ENCODE data around the gene AATK. TPM values are rescaled to one million over a fixed set of nuclear protein-coding genes. Genes with fewer than 3 reads are reported as not detected.

Gene AATK
- total and polyA plus RNA-seq, 2 of the 4 experiments (the other 2 are of a cell fraction): under 0.01 to 0.21 TPM

DNA sequence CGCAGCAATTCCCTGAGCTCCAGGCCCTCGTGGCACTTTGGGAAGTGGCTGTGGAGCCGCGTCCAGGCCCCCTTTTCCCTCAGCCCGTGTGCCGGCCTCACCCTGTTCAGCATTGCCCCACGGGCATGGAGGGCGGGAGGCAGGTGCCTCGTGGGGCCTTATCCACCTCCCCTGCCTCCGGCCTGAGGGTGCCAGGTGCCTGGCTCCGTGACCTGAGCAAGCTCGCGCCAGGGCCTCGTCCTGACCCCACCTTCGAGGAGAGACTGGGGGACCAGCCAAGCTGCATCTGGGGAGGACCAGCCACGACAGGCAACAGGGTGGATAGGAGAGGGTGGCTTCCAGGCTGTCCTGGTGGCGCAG, 27.0 kb upstream of the AATK start:
- Histone ChIP-seq H3K9me1 (ENCODE audit: insufficient read depth, low read length) (no peaks in the 10 kb centered on the region), H2BK15ac (ENCODE audit: low read depth, low read length) (no peak overlapping the region), H3K4ac (ENCODE audit: low read depth, low read length) (no peak overlapping the region), H3K9me3 (ENCODE audit: control insufficient read depth, insufficient read depth, low read length) (no peaks in the 10 kb centered on the region), H3K27ac (ENCODE audit: insufficient read depth, low read length) (no peak overlapping the region), H2AFZ (replicated peaks; ENCODE audit: low read length, poor library complexity) (no peak overlapping the region), H3K18ac (ENCODE audit: low read depth, low read length) (no peak overlapping the region), H2AK9ac (replicated peaks; ENCODE audit: low read depth, low read length, poor library complexity) (no peak overlapping the region), H3K23ac (ENCODE audit: low read depth, low read length) (no peak overlapping the region), H2BK20ac (ENCODE audit: low read depth, low read length) (no peak overlapping the region), H2BK120ac (ENCODE audit: low read depth, low read length) (no peak overlapping the region), H2BK5ac (ENCODE audit: low read depth, low read length, poor library complexity, severe bottlenecking) (no peak overlapping the region), H4K5ac (ENCODE audit: low read depth, low read length) (no peak overlapping the region), H3K4me2 (ENCODE audit: low read depth, low read length) (no peak overlapping the region), H4K8ac (ENCODE audit: low read depth in 2 of 2, low read length in 2 of 2) (no peak overlapping the region), H3K79me1 (ENCODE audit: low read depth in 1 of 2, low read length in 2 of 2) (no peaks in the 10 kb centered on the region), H4K91ac (ENCODE audit: insufficient read depth, low read depth, low read length) (no peak overlapping the region), H3K4me3 (ENCODE audit: insufficient read depth, low read depth, low read length) (no peak overlapping the region), H2AK5ac (ENCODE audit: low read depth, low read length) (no peak overlapping the region), H3K27me3 (ENCODE audit: control insufficient read depth, insufficient read depth, low read length) (no peaks in the 10 kb centered on the region), H3K14ac (replicated peaks; ENCODE audit: low read depth, low read length) (no peak overlapping the region), H4K20me1 (ENCODE audit: insufficient read depth, low read length) (no peaks in the 10 kb centered on the region; the same call in 1 of the 2 replicates), H3K56ac (ENCODE audit: extremely low read depth, insufficient read depth, low read length) (no peak overlapping the region), H3K36me3 (ENCODE audit: control insufficient read depth, insufficient read depth, low read length) (peaks cover 11% of the 10 kb centered on the region), H3K4me1 (ENCODE audit: control insufficient read depth, insufficient read depth, low read length) (no peaks in the 10 kb centered on the region), H3K9ac (ENCODE audit: low read depth, low read length) (no peak overlapping the region)
- BruUV-seq (replicated peaks): no TSS peak
- ATAC-seq (ENCODE audit: low read depth) (no peak), DNase-seq (no peak)
- CTCF ChIA-PET: no interaction called here
- dilution Hi-C loops (cut with HindIII; ENCODE audit: low sequenced_read_pairs, unreplicated experiment): no loop called here
- POLR2A ChIA-PET (ENCODE audit: unreplicated experiment): no interaction called here
- WGBS, 2 experiments (ENCODE audit: extremely low coverage in 2 of 2, insufficient read length in 1 of 2): 93% methylated on average over 10 of the region's 17 CpGs; no CpG with 5 or more reads in 1 of the 2 experiments
- in situ Hi-C loops (cut with MboI; ENCODE audit: low sequenced_read_pairs): no loop called here
- intact Hi-C loops (cut with micrococcal nuclease): no loop called here
- no peak for TF ChIP-seq ELK1 (IDR thresholded peaks at IDR 0.05; ENCODE audit: borderline replicate concordance, low read depth, low read length)
- TF ChIP-seq CHD1 (IDR thresholded peaks at IDR 0.05; ENCODE audit: low read depth, low read length): no peak
- TF ChIP-seq RCOR1 (IDR thresholded peaks at IDR 0.05; ENCODE audit: insufficient replicate concordance, low read length): no peak
- TF ChIP-seq SMC3 (IDR thresholded peaks at IDR 0.05; ENCODE audit: low read depth, low read length): no peak
- no peak for TF ChIP-seq BHLHE40 (IDR thresholded peaks at IDR 0.05; ENCODE audit: low read depth, low read length)
- no peak for TF ChIP-seq MXI1 (IDR thresholded peaks at IDR 0.05; ENCODE audit: borderline replicate concordance, low read depth, low read length)
- TF ChIP-seq USF2 (IDR thresholded peaks at IDR 0.05; ENCODE audit: low read depth, low read length): no peak

All from IMR-90 (cell line).